Hematopoietic multipotent progenitor cell treated with erythropoietin and hydrocortisone succinate and interleukin-3 and kit ligand, for 6 days (in vitro differentiated cells): ENCODE data around the gene GID8.

Experiments used
- DNase-seq: peaks from one replicate; pipeline ENCODE4 v3.0.0-alpha.2; 2015

GID8 gene

GRCh38 chr20:62938105-62938888 is at the start of gene GID8:
Gene GID8 (plus strand): TSS chr20:62938147. CDS start chr20:62941503, 3,356 bp downstream.
- DNase-seq: peak; percentile 72

- no peak for DNase-seq
These were observed 49.5 kb upstream of the GID8 start for GRCh38 chr20:62888406-62888805.

- DNase-seq: no peak
These were observed 49.0 kb upstream of the GID8 start for GRCh38 chr20:62888910-62889309.

- DNase-seq: no peak
These were observed 48.5 kb upstream of the GID8 start for GRCh38 chr20:62889411-62889810.

GRCh38 chr20:62889871-62890270 is 48.1 kb upstream of the GID8 start:
- DNase-seq: no peak

GRCh38 chr20:62890444-62890843 is 47.5 kb upstream of the GID8 start:
- DNase-seq: no peak

- no peak for DNase-seq
These were observed 46.8 kb upstream of the GID8 start for GRCh38 chr20:62891111-62891510.

- no peak for DNase-seq
These were observed 45.3 kb upstream of the GID8 start for GRCh38 chr20:62892348-62893304.

GRCh38 chr20:62893700-62894099 is 44.2 kb upstream of the GID8 start:
- DNase-seq: no peak

- DNase-seq: no peak
These were observed 43.7 kb upstream of the GID8 start for GRCh38 chr20:62894261-62894660.

- no peak for DNase-seq
These were observed 42.4 kb upstream of the GID8 start for GRCh38 chr20:62895539-62895938.

- no peak for DNase-seq
These were observed 41.4 kb upstream of the GID8 start for GRCh38 chr20:62896526-62896925.

- no peak for DNase-seq
These were observed 40.3 kb upstream of the GID8 start for GRCh38 chr20:62897666-62898065.

- no peak for DNase-seq
These were observed 39.6 kb upstream of the GID8 start for GRCh38 chr20:62898093-62898964.

GRCh38 chr20:62898970-62899632 is 38.8 kb upstream of the GID8 start:
- DNase-seq: no peak

- DNase-seq: no peak
These were observed 38.3 kb upstream of the GID8 start for GRCh38 chr20:62899633-62900051.

- DNase-seq: peak; percentile 85
These were observed 37.8 kb upstream of the GID8 start for GRCh38 chr20:62900052-62900691.

GRCh38 chr20:62900692-62901584 is 37.0 kb upstream of the GID8 start:
- DNase-seq: no peak

GRCh38 chr20:62901891-62902290 is 36.1 kb upstream of the GID8 start:
- no peak for DNase-seq

GRCh38 chr20:62902926-62903615 is 34.9 kb upstream of the GID8 start:
- no peak for DNase-seq
